HEK293 (cell line): Measurements from ENCODE around the gene SPIRE2.

Source experiments
- INSM2 ChIP-seq: fragments of 450-650 bp; formaldehyde crosslinking; IDR thresholded peaks from 2 replicates; pipeline ENCODE4 v1.5.1; 2016; ENCODE audit warnings: missing biosample characterization, missing genetic modification characterization
- KLF1 ChIP-seq: fragments of 450-650 bp; formaldehyde crosslinking; IDR thresholded peaks from 2 replicates; pipeline ENCODE4 v1.5.1; 2016; ENCODE audit warnings: missing biosample characterization, missing genetic modification characterization
- OSR2 ChIP-seq: fragments of 450-650 bp; formaldehyde crosslinking; IDR thresholded peaks from 2 replicates; pipeline ENCODE4 v1.5.1; 2016; ENCODE audit warnings: missing biosample characterization, missing genetic modification characterization
- OVOL3 ChIP-seq: fragments of 450-650 bp; formaldehyde crosslinking; IDR thresholded peaks from 2 replicates; pipeline ENCODE4 v1.5.1; 2016; ENCODE audit warnings: missing biosample characterization, missing genetic modification characterization
- PRDM6 ChIP-seq: fragments of 450-650 bp; formaldehyde crosslinking; IDR thresholded peaks from 2 replicates; pipeline ENCODE4 v1.5.1; 2017; ENCODE audit warnings: missing biosample characterization, missing genetic modification characterization
- SCRT1 ChIP-seq: fragments of 450-650 bp; formaldehyde crosslinking; IDR thresholded peaks from 2 replicates; pipeline ENCODE4 v1.5.1; 2016; ENCODE audit warnings: missing biosample characterization, missing genetic modification characterization, borderline replicate concordance
- TCF7L2 ChIP-seq: IDR thresholded peaks from 2 replicates; pipeline ENCODE4 v1.6.1; 2011; ENCODE audit warnings: low read depth, mild to moderate bottlenecking, inconsistent platforms, low read length, moderate library complexity, borderline replicate concordance
- TRIM28 ChIP-seq: IDR thresholded peaks from 2 replicates; pipeline ENCODE4 v1.6.1; 2011; ENCODE audit warnings: low read length, control low read depth, borderline replicate concordance
- ZBTB1 ChIP-seq: fragments of 450-650 bp; formaldehyde crosslinking; IDR thresholded peaks from 2 replicates; pipeline ENCODE4 v1.5.1; 2016; ENCODE audit warnings: missing biosample characterization, missing genetic modification characterization
- ZEB2 ChIP-seq: fragments of 450-650 bp; formaldehyde crosslinking; IDR thresholded peaks from 2 replicates; pipeline ENCODE4 v1.5.1; 2016; ENCODE audit warnings: missing biosample characterization, missing genetic modification characterization
- ZFHX2 ChIP-seq: fragments of 450-650 bp; formaldehyde crosslinking; conservative IDR thresholded peaks from 2 replicates; pipeline ENCODE4 v1.5.1; 2016; ENCODE audit warnings: missing biosample characterization, missing genetic modification characterization
- ZNF16 ChIP-seq: fragments of 450-650 bp; formaldehyde crosslinking; IDR thresholded peaks from 2 replicates; pipeline ENCODE4 v1.5.1; 2016; ENCODE audit warnings: low read depth, missing biosample characterization, missing genetic modification characterization
- ZNF169 ChIP-seq: fragments of 450-650 bp; formaldehyde crosslinking; IDR thresholded peaks from 2 replicates; pipeline ENCODE4 v1.5.1; 2016; ENCODE audit warnings: missing biosample characterization, missing genetic modification characterization
- ZNF184 ChIP-seq: fragments of 450-650 bp; IDR thresholded peaks from 2 replicates; pipeline ENCODE4 v1.5.1; 2018; ENCODE audit warnings: missing biosample characterization, mild to moderate bottlenecking, missing genetic modification characterization
- ZNF2 ChIP-seq: fragments of 450-650 bp; formaldehyde crosslinking; IDR thresholded peaks from 2 replicates; pipeline ENCODE4 v1.5.1; 2016; ENCODE audit warnings: missing biosample characterization, missing genetic modification characterization
- ZNF214 ChIP-seq: fragments of 450-650 bp; formaldehyde crosslinking; IDR thresholded peaks from 2 replicates; pipeline ENCODE4 v1.5.1; 2017; ENCODE audit warnings: missing biosample characterization, mild to moderate bottlenecking, missing genetic modification characterization, borderline replicate concordance
- ZNF23 ChIP-seq: fragments of 450-650 bp; formaldehyde crosslinking; IDR thresholded peaks from 2 replicates; pipeline ENCODE4 v1.5.1; 2016; ENCODE audit warnings: missing biosample characterization, missing genetic modification characterization, borderline replicate concordance
- ZNF311 ChIP-seq: fragments of 450-650 bp; formaldehyde crosslinking; IDR thresholded peaks from 2 replicates; pipeline ENCODE4 v1.5.1; 2017; ENCODE audit warnings: missing biosample characterization, missing genetic modification characterization, borderline replicate concordance
- ZNF473 ChIP-seq: fragments of 450-650 bp; formaldehyde crosslinking; IDR thresholded peaks from 2 replicates; pipeline ENCODE4 v1.5.1; 2017; ENCODE audit warnings: missing biosample characterization, missing genetic modification characterization
- ZNF596 ChIP-seq: fragments of 450-650 bp; IDR thresholded peaks from 2 replicates; pipeline ENCODE4 v1.5.0; 2018; ENCODE audit warnings: missing biosample characterization, mild to moderate bottlenecking, missing genetic modification characterization, moderate library complexity
- ZNF660 ChIP-seq: fragments of 450-650 bp; IDR thresholded peaks from 2 replicates; pipeline ENCODE4 v1.5.1; 2018; ENCODE audit warnings: missing biosample characterization, mild to moderate bottlenecking, missing genetic modification characterization
- ZNF701 ChIP-seq: fragments of 450-650 bp; formaldehyde crosslinking; IDR thresholded peaks from 2 replicates; pipeline ENCODE4 v1.5.1; 2016; ENCODE audit warnings: missing biosample characterization, missing genetic modification characterization
- ZNF76 ChIP-seq: fragments of 450-650 bp; formaldehyde crosslinking; IDR thresholded peaks from 2 replicates; pipeline ENCODE4; 2016; ENCODE audit warnings: low read depth, missing biosample characterization, missing genetic modification characterization, borderline replicate concordance
- ZNF837 ChIP-seq: fragments of 450-650 bp; formaldehyde crosslinking; IDR thresholded peaks from 2 replicates; pipeline ENCODE4 v1.5.1; 2016; ENCODE audit warnings: missing biosample characterization, missing genetic modification characterization
- ZNF843 ChIP-seq: fragments of 450-650 bp; formaldehyde crosslinking; IDR thresholded peaks from 2 replicates; pipeline ENCODE4 v1.5.1; 2016; ENCODE audit warnings: missing biosample characterization, missing genetic modification characterization
- TF ChIP-seq, protein P1 (sequence below): fragments of 450-650 bp; formaldehyde crosslinking; IDR thresholded peaks from 2 replicates; pipeline ENCODE4 v1.5.1; 2016; ENCODE audit warnings: missing biosample characterization, missing genetic modification characterization
- TF ChIP-seq, protein P2 (sequence below): fragments of 450-650 bp; formaldehyde crosslinking; IDR thresholded peaks from 2 replicates; pipeline ENCODE4 v1.5.1; 2017; ENCODE audit warnings: missing biosample characterization, missing genetic modification characterization
- TF ChIP-seq, protein P3 (sequence below): IDR thresholded peaks from 2 replicates; pipeline ENCODE4 v1.6.1; 2011; ENCODE audit warnings: mild to moderate bottlenecking, low read depth, low read length, borderline replicate concordance
- TF ChIP-seq, protein P4 (sequence below): fragments of 450-650 bp; formaldehyde crosslinking; IDR thresholded peaks from 2 replicates; pipeline ENCODE4 v1.5.1; 2016; ENCODE audit warnings: missing biosample characterization, missing genetic modification characterization

SPIRE2 gene

GRCh38 chr16:89828870-89829629 lies 775 bp downstream of the SPIRE2 start (continued):
- TF ChIP-seq TCF7L2 (no peak), ZFHX2 (tag by site-specific recombination) (peak; percentile 36), ZNF843 (no peak), ZBTB1 (tag by site-specific recombination) (no peak), ZEB2 (tag by site-specific recombination) (0 out of 2 replicates have a peak, but pooled peaks have one; percentile 45), ZNF184 (tag by site-specific recombination) (no peak), SCRT1 (tag by site-specific recombination) (no peak), ZNF23 (tag by site-specific recombination) (no peak), INSM2 (no peak), ZNF169 (no peak), ZNF76 (tag by site-specific recombination) (no peak), ZNF596 (tag by site-specific recombination) (peak; percentile 33), ZNF660 (tag by site-specific recombination) (no peak), ZNF701 (tag by site-specific recombination) (no peak), KLF1 (peak; percentile 47), PRDM6 (tag by site-specific recombination) (no peak), OVOL3 (tag by site-specific recombination) (no peak), ZNF473 (tag by site-specific recombination) (no peak), ZNF311 (tag by site-specific recombination) (no peak), ZNF837 (tag by site-specific recombination) (no peak), TRIM28 (no peak), OSR2 (no peak), ZNF214 (no peak), ZNF2 (tag by site-specific recombination) (no peak), ZNF16 (tag by site-specific recombination) (no peak)
- TF ChIP-seq, protein P1, sequence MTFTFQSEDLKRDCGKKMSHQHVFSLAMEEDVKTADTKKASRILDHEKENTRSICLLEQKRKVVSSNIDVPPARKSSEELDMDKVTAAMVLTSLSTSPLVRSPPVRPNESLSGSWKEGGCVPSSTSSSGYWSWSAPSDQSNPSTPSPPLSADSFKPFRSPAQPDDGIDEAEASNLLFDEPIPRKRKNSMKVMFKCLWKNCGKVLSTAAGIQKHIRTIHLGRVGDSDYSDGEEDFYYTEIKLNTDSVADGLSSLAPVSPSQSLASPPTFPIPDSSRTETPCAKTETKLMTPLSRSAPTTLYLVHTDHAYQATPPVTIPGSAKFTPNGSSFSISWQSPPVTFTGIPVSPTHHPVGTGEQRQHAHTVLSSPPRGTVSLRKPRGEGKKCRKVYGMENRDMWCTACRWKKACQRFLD (tag by site-specific recombination) = no peak
- TF ChIP-seq, protein P2, sequence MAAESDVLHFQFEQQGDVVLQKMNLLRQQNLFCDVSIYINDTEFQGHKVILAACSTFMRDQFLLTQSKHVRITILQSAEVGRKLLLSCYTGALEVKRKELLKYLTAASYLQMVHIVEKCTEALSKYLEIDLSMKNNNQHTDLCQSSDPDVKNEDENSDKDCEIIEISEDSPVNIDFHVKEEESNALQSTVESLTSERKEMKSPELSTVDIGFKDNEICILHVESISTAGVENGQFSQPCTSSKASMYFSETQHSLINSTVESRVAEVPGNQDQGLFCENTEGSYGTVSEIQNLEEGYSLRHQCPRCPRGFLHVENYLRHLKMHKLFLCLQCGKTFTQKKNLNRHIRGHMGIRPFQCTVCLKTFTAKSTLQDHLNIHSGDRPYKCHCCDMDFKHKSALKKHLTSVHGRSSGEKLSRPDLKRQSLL (tag by site-specific recombination) = no peak
- TF ChIP-seq, protein P3, sequence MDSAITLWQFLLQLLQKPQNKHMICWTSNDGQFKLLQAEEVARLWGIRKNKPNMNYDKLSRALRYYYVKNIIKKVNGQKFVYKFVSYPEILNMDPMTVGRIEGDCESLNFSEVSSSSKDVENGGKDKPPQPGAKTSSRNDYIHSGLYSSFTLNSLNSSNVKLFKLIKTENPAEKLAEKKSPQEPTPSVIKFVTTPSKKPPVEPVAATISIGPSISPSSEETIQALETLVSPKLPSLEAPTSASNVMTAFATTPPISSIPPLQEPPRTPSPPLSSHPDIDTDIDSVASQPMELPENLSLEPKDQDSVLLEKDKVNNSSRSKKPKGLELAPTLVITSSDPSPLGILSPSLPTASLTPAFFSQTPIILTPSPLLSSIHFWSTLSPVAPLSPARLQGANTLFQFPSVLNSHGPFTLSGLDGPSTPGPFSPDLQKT = no peak
- TF ChIP-seq, protein P4, sequence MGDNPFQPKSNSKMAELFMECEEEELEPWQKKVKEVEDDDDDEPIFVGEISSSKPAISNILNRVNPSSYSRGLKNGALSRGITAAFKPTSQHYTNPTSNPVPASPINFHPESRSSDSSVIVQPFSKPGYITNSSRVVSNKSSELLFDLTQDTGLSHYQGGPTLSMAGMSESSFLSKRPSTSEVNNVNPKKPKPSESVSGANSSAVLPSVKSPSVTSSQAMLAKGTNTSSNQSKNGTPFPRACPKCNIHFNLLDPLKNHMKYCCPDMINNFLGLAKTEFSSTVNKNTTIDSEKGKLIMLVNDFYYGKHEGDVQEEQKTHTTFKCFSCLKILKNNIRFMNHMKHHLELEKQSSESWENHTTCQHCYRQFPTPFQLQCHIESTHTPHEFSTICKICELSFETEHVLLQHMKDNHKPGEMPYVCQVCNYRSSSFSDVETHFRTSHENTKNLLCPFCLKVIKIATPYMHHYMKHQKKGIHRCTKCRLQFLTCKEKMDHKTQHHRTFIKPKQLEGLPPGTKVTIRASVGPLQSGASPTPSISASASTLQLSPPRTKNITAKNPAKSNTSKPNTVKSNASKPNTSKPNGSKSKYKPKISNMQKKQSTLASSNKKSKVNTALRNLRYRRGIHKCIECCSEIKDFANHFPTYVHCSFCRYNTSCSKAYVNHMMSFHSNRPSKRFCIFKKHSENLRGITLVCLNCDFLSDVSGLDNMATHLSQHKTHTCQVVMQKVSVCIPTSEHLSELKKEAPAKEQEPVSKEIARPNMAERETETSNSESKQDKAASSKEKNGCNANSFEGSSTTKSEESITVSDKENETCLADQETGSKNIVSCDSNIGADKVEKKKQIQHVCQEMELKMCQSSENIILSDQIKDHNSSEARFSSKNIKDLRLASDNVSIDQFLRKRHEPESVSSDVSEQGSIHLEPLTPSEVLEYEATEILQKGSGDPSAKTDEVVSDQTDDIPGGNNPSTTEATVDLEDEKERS (tag by site-specific recombination) = no peak
